AG09319 (cell line): ENCODE data around the gene CHI3L2.

ENCODE experiments used
- DNase-seq: peaks from one replicate; pipeline ENCODE4 v3.0.0-alpha.2; 2010; ENCODE audit warnings: low read depth; ENCODE audit errors: extremely low read depth
- CTCF ChIP-seq: IDR thresholded peaks from 2 replicates; pipeline ENCODE4 v1.5.1; 2011; ENCODE audit warnings: low read depth, mild to moderate bottlenecking, inconsistent platforms, low read length, moderate library complexity

The CHI3L2 gene

GRCh38 chr1:111289371-111289770 lies 61.9 kb downstream of the CHI3L2 start:
- DNase-seq, result no peak
- no peak for TF ChIP-seq CTCF

DNA sequence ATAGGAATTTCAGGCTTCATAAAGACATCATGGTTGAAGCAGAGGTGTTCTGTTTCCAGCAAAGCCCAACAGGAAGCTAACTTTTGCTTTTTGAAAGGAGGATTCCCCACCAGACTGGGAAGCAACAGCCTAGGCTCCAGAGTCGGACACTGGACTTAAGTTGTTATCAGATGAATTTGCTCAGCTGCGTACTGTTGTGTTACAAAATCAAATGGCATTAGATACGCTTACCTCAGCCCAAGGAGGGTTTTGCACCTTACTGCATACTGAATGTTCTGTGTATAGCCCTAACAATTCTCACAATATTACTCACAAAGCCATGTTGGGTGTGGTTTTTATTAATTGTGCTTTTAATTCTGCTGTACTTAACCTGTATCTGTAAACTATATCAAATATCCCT lies 62.6 kb downstream of the CHI3L2 start:
- TF ChIP-seq CTCF, result no peak
- DNase-seq, result no peak

DNA sequence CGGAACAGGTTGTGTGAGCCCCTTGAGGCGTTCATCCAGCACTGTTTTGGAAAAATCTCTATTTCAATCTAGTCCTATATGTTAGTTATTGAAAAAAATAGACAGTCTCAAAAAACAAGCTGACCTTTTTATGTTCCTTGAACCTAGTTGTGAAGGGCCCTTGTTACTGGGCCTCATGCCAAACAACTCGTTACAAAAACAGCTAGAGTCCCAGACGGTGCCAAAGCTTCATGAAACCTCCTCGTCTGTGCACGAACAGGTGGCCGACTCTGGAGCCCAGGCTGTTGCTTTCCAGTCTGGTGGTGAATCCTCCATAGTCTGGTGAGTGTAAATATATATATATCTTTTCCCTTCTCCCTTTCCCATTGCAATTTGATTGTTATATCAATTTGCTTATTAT lies 63.1 kb downstream of the CHI3L2 start, which contains the start of gene CHIA:
TSS of gene CHIA (plus strand) at position 222 of the 400 bp plus-strand sequence. CDS start 19,617 bp downstream, outside the sequence.
- TF ChIP-seq CTCF, result no peak
- no peak for DNase-seq
